RWPE1 (cell line): ENCODE results near the gene OR13A1.

Source experiments
- CTCF ChIA-PET: fragments of 350-600 bp; sonication (Branson Sonifier 250); formaldehyde crosslinking; extraction: SDS; loops from one replicate; lab custom pipeline; 2021; lab: Yijun Ruan, JAX
- POLR2A ChIA-PET: fragments of 400-600 bp; formaldehyde crosslinking; extraction: SDS; loops from one replicate; lab custom pipeline; 2020; ENCODE audit warnings: antibody characterized with exemption; ENCODE audit not compliant: low non-redundant PET; lab: Yijun Ruan, JAX
- DNase-seq: peaks from one replicate; pipeline ENCODE4 v3.0.0; 2012; ENCODE audit warnings: low spot score
- H3K27ac ChIP-seq: fragments of 450-650 bp; 2 replicates; pipeline ENCODE4 v1.5.1; 2017
- TF ChIP-seq, protein P1 (sequence below): fragments of 450-650 bp; conservative IDR thresholded peaks from 2 replicates; pipeline ENCODE4 v1.5.1; 2017; ENCODE audit warnings: low read depth, mild to moderate bottlenecking

OR13A1 gene

DNA sequence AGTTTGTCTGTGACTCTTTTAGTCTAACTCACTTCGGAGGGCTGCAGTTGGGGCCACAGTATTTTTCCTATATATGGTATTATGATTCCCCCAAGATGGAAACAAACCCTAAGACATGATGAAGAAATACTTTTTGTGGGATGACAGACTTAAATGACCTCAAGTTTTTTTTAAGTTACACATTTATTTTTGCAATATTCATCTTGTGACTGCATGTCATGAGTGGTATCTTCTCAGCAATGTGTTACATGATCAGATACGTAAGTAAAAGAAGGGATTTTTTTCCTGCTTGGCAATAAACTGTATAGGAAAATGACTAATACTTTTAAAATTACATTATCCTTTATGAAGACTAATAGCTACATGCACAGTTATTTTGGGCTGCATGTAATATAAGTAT, 57.8 kb downstream of the OR13A1 start:
- ChIA-PET POLR2A (no interaction called here), CTCF (no interaction called here)

DNA sequence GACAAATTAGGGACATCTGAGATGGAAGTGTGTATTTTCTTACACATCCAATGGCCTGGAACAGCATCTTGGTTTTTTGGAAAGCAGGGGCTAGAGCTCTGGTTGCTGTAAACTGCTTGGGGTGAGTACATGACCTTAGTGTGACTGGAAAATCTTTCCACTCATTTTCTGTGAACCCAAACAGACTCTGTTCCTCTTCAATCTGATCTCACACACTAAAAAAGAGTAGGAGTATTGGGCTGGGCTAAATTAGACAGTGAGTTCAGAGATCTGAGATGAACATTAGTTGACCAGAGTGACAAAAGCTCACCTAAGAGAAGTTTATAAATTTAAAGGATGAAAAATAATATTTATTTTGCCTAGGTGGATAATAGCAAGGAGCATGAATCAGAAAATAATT, 59.2 kb downstream of the OR13A1 start:
- TF ChIP-seq, protein P1, sequence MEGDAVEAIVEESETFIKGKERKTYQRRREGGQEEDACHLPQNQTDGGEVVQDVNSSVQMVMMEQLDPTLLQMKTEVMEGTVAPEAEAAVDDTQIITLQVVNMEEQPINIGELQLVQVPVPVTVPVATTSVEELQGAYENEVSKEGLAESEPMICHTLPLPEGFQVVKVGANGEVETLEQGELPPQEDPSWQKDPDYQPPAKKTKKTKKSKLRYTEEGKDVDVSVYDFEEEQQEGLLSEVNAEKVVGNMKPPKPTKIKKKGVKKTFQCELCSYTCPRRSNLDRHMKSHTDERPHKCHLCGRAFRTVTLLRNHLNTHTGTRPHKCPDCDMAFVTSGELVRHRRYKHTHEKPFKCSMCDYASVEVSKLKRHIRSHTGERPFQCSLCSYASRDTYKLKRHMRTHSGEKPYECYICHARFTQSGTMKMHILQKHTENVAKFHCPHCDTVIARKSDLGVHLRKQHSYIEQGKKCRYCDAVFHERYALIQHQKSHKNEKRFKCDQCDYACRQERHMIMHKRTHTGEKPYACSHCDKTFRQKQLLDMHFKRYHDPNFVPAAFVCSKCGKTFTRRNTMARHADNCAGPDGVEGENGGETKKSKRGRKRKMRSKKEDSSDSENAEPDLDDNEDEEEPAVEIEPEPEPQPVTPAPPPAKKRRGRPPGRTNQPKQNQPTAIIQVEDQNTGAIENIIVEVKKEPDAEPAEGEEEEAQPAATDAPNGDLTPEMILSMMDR = no peak
- H3K27ac ChIP-seq = no peak overlapping the region
- ChIA-PET CTCF (interaction anchor here (0.6 kb wide), 2 partner anchors 15 to 208 kb away, joined by 3 read pairs; no protein-coding TSS in a partner anchor), POLR2A (no interaction called here)
- no peak for DNase-seq

More for the DNA sequence above, 57.8 kb downstream of the OR13A1 start:
- DNase-seq = no peak
- TF ChIP-seq, protein P1 = no peak
- no peak overlapping the region for H3K27ac ChIP-seq

DNA sequence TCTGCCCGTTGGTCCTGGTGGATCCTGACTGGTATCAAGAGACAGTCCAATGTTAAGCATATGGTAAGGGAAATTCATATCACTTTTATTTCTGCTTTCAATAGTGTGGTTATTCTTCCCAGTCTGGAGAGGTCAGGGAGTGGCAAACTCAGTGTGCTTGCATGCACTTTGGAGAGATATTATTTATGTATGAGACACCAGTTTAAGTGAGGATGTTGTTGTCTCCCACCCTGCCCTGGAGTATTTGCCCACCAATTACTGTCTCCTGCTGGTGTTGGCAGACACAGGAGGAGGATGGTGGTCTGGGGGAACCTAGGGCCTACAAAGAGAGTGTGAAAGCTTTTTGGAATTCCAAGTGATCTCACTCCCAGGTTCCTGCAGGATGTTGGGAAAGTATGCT, 59.7 kb downstream of the OR13A1 start:
- TF ChIP-seq, protein P1 = no peak
- H3K27ac ChIP-seq = no peak overlapping the region
- no peak for DNase-seq
- ChIA-PET POLR2A (no interaction called here), CTCF (no interaction called here)

DNA sequence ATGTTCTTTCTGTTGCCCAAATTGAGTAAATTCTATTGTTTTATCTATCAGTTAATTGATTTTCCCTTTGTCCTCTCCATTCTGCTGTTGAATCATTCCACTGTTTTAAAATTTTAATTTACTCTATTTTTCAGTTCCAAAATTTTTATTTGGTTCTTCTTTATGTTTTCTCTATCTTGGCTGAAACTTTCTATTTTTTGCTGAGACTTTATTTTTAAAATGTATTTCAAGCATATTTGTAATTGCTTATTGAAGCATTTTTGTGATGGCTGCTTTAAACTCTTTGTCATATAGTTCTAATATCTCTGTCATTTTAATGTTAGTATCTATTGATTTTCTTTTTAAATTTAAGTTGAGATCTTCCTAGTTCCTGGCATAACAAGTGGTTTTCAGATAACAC, 60.5 kb downstream of the OR13A1 start:
- TF ChIP-seq, protein P1 = no peak
- POLR2A ChIA-PET = no interaction called here
- H3K27ac ChIP-seq = no peak overlapping the region
- CTCF ChIA-PET = no interaction called here
- DNase-seq = no peak

DNA sequence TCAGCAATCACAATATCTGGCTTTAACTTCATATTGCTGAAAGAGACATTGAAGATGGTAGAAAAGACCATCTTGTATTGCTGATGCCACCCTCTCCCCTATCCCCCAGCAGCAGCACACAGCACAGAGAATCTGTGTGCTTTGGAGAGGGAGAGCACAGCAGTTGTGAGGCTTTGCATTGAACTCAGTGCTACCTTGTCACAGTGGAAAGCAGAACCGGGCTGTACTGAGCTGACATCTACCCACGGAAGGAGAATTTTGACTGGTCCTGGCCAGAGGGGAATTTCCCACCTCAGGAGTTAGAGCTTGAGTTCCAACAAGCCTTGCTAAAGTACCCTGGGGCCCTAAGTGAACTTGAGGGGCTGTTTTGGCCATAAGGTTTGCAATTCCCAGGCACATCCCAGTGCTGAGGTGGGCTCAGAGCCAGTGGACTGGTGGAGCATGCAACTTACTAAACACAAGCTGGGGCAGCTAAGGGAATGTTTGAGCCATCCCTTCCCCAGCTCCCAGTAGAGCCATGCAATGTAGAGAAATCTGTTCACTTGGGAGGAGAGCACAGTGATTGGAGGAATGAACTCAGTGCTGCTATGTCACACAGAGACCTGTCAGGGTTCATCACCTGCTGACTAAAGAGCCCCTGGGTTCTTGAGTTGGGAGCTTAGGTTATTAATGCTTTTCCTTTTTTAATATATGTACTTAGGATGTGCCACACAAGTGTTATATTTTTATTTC, 62.1 kb downstream of the OR13A1 start:
- no peak for DNase-seq
- ChIA-PET POLR2A (no interaction called here), CTCF (no interaction called here)
- no peak overlapping the region for H3K27ac ChIP-seq
- TF ChIP-seq, protein P1 = no peak
